Body of pancreas (tissue), 4 donors: ENCODE measurements around the gene TMEM132C.

Experiments used
- POLR2A ChIP-seq, 3 donors: fragments of 450-650 bp; IDR thresholded peaks; one replicate each; pipeline ENCODE4 v1.6.1; 2016; ENCODE audit warnings: antibody characterized with exemption in 3 of 3, mild to moderate bottlenecking in 2 of 3
- TF ChIP-seq, protein P1 (sequence below), 7 experiments: fragments of 450-650 bp in 4 of 7; fragments of 200-600 bp in 3 of 7; sonication (generic) in 3 of 7; IDR thresholded peaks; one replicate each; pipeline ENCODE4 v1.5.1; 2016 to 2019; ENCODE audit warnings: antibody characterized with exemption in 7 of 7

- no peak for TF ChIP-seq POLR2A (IDR thresholded peaks at IDR 0.05)
- TF ChIP-seq, protein P1, sequence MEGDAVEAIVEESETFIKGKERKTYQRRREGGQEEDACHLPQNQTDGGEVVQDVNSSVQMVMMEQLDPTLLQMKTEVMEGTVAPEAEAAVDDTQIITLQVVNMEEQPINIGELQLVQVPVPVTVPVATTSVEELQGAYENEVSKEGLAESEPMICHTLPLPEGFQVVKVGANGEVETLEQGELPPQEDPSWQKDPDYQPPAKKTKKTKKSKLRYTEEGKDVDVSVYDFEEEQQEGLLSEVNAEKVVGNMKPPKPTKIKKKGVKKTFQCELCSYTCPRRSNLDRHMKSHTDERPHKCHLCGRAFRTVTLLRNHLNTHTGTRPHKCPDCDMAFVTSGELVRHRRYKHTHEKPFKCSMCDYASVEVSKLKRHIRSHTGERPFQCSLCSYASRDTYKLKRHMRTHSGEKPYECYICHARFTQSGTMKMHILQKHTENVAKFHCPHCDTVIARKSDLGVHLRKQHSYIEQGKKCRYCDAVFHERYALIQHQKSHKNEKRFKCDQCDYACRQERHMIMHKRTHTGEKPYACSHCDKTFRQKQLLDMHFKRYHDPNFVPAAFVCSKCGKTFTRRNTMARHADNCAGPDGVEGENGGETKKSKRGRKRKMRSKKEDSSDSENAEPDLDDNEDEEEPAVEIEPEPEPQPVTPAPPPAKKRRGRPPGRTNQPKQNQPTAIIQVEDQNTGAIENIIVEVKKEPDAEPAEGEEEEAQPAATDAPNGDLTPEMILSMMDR (IDR thresholded peaks at IDR 0.05) = no peak
These were observed 275.9 kb downstream of the TMEM132C start for GRCh38 chr12:128542844-128543243.
